Subcutaneous abdominal adipose tissue (tissue), 5 donors: Measurements from ENCODE around the gene SAFB2.

ENCODE experiments used
- H3K27ac ChIP-seq: one replicate; pipeline ENCODE4 v1.7.0; 2013; ENCODE audit warnings: low read depth, mild to moderate bottlenecking, inconsistent platforms, low read length, moderate library complexity
- H3K27me3 ChIP-seq, 5 donors: one replicate each; pipeline ENCODE4 v1.7.0; 2013; ENCODE audit warnings: low read length in 5 of 5, inconsistent platforms in 1 of 5; ENCODE audit not compliant: control insufficient read depth in 5 of 5, insufficient read depth in 4 of 5
- H3K36me3 ChIP-seq, 5 donors: one replicate each; pipeline ENCODE4 v1.7.0; 2013; ENCODE audit warnings: low read length in 5 of 5; ENCODE audit not compliant: control insufficient read depth in 5 of 5, insufficient read depth in 5 of 5
- H3K4me1 ChIP-seq, 5 donors: one replicate each; pipeline ENCODE4 v1.7.0; 2013; ENCODE audit warnings: low read length in 5 of 5, mild to moderate bottlenecking in 3 of 5, moderate library complexity in 1 of 5; ENCODE audit not compliant: control insufficient read depth in 5 of 5, insufficient read depth in 5 of 5
- H3K4me3 ChIP-seq, 5 donors: one replicate each; pipeline ENCODE4 v1.7.0; 2013; ENCODE audit warnings: low read length in 5 of 5, low read depth in 1 of 5
- H3K9ac ChIP-seq, 5 donors: one replicate each; pipeline ENCODE4 v1.7.0; 2013; ENCODE audit warnings: low read length in 5 of 5, mild to moderate bottlenecking in 4 of 5, moderate library complexity in 3 of 5
- H3K9me3 ChIP-seq, 5 donors: one replicate each; pipeline ENCODE4 v1.7.0; 2013; ENCODE audit warnings: low read length in 5 of 5; ENCODE audit not compliant: control insufficient read depth in 5 of 5
- donor health status: healthy.
- donor health status: healthy.
- donor health status: healthy.
- donor health status: healthy.
- donor health status: healthy.

The SAFB2 gene

DNA sequence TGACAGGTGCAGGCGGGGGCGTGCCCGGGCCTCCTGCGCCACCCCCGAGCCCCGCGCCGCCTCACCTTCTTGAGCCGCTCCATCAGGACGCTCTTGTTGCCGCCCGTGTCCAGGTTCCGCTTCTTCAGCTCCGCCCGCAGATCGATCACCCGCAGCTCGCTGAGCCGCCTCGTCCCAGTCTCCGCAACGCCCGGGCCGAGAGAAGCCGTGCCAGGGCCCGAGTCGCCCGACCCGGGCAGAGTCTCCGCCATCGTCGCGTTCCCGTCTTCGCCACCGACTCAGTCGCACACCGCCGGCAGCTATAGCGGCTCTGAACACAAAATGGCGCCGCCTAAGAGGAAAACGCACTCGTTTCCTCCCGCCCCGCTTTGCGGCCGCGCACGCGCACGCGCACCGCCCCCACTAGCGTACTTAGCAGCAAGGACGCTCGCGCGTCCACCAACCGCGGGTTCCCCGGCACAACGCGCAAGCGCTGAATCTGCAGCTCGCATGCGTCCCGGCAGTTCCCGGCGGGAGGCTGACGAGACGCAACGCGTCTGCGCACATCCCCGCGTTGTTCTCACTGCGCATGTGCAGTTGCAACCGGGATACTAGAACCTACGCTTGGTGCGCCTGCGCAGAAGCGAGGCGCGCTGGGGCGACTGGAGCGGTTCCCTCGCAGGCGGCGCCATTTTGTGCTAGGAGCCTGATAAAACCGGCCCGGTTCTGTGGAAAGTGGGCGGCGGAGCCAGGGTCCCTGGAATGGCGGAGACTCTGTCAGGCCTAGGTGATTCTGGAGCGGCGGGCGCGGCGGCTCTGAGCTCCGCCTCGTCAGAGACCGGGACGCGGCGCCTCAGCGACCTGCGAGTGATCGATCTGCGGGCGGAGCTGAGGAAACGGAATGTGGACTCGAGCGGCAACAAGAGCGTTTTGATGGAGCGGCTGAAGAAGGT lies at the start of gene SAFB2, which contains the start of gene SAFB:
Gene SAFB2 (minus strand): TSS at position 312 of the 932 bp plus-strand sequence. CDS start 61 bp downstream, at position 251.
Gene SAFB (plus strand): TSS at position 619 of the 932 bp plus-strand sequence. CDS start 123 bp downstream, at position 742.
- Histone ChIP-seq H3K4me1 (peaks cover 13 to 74% (median 73%) of the 10 kb centered on the region in 5 donors), H3K27ac (peak within 1 kb of the TSS; percentile 92), H3K27me3 (no peaks in the 10 kb centered on the region), H3K36me3 (peaks cover 21 to 49% (median 41%) of the 10 kb centered on the region in 5 donors), H3K9ac (peak within 1 kb of the TSS; percentile 93 to 97 (median 96)), H3K4me3 (peak within 1 kb of the TSS; percentile 90 to 99 (median 97)), H3K9me3 (no peaks in the 10 kb centered on the region)

DNA sequence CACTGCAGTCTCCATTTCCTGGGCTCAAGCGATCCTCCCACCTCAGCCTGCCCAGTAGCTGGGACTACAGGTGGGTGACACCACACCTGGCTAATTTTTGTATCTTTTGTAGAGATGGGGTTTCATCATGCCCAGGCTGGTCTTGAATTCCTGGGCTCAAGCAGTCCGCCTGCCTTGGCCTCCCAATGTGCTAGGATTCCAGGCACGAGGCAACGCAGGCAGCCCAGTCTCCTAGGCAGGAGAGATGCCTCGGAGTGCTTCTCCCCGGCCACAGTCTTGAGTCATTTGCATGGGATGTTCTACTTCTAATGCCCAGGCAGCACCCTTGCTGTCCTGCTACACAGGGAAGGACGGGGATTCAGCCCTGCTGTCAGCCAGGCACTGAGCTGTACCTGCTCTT lies 49.0 kb upstream of the SAFB2 start:
- no peak overlapping the region for H3K9ac ChIP-seq
- H3K9me3 ChIP-seq, result no peaks in the 10 kb centered on the region
- no peak overlapping the region for H3K27ac ChIP-seq
- no peaks in the 10 kb centered on the region for H3K27me3 ChIP-seq
- no peaks in the 10 kb centered on the region for H3K4me1 ChIP-seq
- H3K4me3 ChIP-seq, result no peak overlapping the region
- H3K36me3 ChIP-seq, result peaks cover 0 to 46% (median 35%) of the 10 kb centered on the region in 5 donors

DNA sequence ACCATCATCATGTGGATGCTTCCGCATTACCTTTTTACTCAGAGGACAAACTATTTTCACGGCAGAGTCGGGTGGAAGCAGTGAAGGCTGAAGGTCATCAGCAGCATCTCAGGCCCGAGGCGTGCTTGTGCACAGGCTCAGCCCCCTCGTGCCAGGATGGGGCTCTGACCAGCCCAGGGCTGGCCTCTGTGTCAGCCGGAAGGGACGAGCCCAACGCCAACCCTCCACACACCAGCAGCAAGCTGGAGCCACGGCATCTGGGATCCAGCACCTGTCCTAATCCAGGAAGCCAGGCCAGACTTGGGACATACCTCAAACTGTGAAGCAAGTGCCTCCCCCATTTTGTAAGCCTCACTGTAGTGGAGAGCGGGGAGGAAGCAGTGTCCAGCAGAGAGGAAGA lies 46.6 kb upstream of the SAFB2 start:
- no peak overlapping the region for H3K4me3 ChIP-seq
- peaks cover 3 to 70% (median 59%) of the 10 kb centered on the region in 5 donors for H3K36me3 ChIP-seq
- H3K4me1 ChIP-seq, result no peaks in the 10 kb centered on the region
- H3K9ac ChIP-seq, result no peak overlapping the region
- H3K27ac ChIP-seq, result no peak overlapping the region
- H3K27me3 ChIP-seq, result no peaks in the 10 kb centered on the region
- no peaks in the 10 kb centered on the region for H3K9me3 ChIP-seq

DNA sequence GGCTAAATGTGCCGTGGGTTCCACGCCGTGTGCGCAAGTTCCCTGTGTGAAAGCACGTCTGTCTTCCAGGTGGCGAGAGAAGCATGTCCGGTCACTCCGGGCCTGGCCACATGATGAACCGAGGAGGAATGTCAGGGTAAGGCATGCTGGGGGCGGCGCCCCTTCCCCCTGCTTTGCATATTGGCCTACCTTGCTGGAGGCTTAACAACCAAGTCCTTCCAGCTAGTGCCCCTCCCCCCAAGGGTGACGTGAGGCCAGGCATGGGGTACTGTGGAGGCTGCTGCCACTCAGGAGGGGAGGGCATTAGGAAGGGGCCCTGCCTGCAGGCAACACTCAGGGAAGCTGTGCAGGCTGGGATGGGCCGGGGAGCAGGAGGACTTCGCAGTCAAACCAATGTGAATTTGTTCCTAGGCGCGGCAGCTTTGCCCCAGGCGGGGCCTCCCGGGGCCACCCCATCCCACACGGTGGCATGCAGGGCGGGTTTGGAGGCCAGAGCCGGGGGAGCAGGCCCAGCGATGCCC lies 45.2 kb upstream of the SAFB2 start:
- no peaks in the 10 kb centered on the region for H3K4me1 ChIP-seq
- no peak overlapping the region for H3K4me3 ChIP-seq
- no peak overlapping the region for H3K27ac ChIP-seq
- no peak overlapping the region for H3K9ac ChIP-seq
- H3K9me3 ChIP-seq, result no peaks in the 10 kb centered on the region
- H3K36me3 ChIP-seq, result peaks cover 4 to 84% (median 73%) of the 10 kb centered on the region in 5 donors
- H3K27me3 ChIP-seq, result no peaks in the 10 kb centered on the region

DNA sequence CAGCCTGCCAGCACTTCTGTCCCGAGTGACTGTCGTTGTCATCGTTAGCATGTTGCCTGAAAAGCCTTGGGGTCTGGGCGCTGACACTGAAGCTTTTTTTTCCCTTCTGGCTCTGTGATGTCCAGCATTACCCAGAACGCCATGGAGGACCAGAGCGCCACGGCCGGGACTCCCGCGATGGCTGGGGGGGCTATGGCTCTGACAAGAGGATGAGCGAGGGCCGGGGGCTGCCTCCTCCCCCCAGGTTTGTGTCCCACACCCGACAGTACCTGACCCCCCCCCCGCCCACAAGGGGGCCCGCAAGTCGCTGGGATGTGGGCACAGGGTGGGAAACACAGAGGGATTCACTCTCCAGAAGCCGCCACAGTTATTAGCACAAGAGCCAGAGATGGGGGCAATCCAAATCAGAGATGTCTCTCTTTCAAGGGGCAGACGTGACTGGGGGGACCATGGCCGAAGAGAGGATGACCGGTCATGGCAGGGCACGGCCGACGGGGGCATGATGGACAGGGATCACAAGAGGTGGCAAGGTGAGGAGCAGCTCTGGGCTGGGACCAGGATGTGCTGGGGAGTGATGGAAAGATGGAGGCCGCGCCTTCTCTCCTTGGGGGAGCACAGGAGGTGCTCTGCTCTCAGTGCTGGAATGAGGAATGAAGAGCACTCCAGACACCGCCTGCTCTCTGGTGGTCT lies 44.5 kb upstream of the SAFB2 start:
- H3K36me3 ChIP-seq, result peaks cover 4 to 89% (median 78%) of the 10 kb centered on the region in 5 donors
- H3K27ac ChIP-seq, result no peak overlapping the region
- no peaks in the 10 kb centered on the region for H3K27me3 ChIP-seq
- no peaks in the 10 kb centered on the region for H3K4me1 ChIP-seq
- H3K9ac ChIP-seq, result no peak overlapping the region
- no peaks in the 10 kb centered on the region for H3K9me3 ChIP-seq
- no peak overlapping the region for H3K4me3 ChIP-seq

DNA sequence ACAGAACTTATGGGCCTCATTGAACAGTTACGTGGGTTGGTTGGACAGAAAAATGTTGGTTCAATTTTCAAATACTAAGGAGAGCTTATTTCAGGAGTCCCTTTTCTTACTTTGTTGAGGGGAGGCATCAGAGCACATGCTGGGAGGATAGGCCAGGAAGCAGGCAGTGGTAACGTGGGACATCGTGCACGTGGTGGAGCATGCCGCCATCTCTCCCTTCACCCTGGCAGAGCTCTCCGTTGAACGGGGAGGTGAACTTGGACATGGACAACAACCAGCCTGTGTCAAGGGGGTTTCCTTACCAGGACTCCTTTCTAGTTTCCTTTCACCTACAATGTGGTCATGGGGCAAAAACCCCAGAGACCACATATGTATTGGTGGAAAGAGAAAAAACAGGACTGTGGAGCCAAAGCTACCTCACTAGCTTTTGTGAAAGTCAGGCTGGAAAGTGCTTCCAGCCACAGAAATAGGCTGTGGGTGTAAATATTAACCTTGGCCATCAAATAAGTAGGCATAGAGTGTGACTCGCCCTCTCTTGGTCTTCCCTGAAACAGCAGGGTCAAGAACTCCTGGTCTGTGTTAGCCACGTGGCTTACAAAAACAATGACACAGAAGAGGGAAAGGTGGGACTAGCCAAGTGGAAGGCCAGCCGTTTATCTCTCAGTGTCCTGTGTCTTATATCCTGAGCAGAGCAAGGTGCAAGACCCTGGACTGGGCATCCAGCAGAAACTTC lies 43.4 kb upstream of the SAFB2 start:
- Histone ChIP-seq H3K9me3 (no peaks in the 10 kb centered on the region), H3K27ac (no peak overlapping the region), H3K4me3 (no peak overlapping the region), H3K4me1 (no peaks in the 10 kb centered on the region), H3K9ac (no peak overlapping the region), H3K27me3 (no peaks in the 10 kb centered on the region), H3K36me3 (peaks cover 4 to 90% (median 84%) of the 10 kb centered on the region in 5 donors)

DNA sequence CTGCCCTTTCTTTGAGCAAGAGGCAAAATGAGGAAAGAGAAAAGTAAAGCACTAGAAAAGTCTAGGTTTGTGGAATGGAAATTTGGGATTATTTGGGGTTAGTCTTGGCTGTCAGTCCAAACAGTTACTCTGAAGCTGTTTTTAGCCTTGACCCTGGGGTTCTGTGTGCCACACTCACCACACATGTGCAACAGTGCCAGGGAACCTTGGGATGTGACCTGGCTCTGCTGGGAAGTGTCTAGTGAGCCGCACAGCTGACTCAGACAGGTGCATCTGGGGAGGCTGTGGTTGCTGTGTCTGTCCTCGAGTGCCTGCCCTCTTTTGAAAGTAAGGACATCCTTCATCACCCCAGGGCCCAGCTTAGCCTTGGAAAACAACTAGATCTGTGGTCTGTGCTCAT lies 41.9 kb upstream of the SAFB2 start:
- no peaks in the 10 kb centered on the region for H3K9me3 ChIP-seq
- no peaks in the 10 kb centered on the region for H3K4me1 ChIP-seq
- H3K27me3 ChIP-seq, result no peaks in the 10 kb centered on the region
- peaks cover 4 to 97% (median 89%) of the 10 kb centered on the region in 5 donors for H3K36me3 ChIP-seq
- H3K27ac ChIP-seq, result no peak overlapping the region
- H3K4me3 ChIP-seq, result no peak overlapping the region
- no peak overlapping the region for H3K9ac ChIP-seq

DNA sequence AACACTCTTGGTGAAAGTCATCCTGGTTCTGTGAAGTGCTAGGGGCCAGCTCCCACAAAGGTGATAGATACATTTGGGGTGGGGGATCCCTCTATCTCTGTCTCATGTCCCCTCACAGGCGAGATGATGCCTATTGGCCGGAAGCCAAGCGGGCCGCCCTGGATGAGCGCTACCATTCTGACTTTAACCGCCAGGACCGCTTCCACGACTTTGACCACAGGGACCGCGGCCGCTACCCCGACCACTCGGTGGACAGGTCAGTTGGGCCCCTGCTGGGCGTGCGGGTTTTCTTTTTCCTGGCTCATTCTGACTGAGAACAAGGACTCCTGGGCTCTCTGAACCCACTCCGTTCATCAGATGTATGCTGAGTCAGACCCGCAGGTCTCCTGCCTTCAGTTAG lies 41.3 kb upstream of the SAFB2 start:
- Histone ChIP-seq H3K4me1 (no peaks in the 10 kb centered on the region), H3K27ac (no peak overlapping the region), H3K9me3 (no peaks in the 10 kb centered on the region), H3K9ac (no peak overlapping the region), H3K27me3 (no peaks in the 10 kb centered on the region), H3K36me3 (peaks cover 4 to 97% (median 86%) of the 10 kb centered on the region in 5 donors), H3K4me3 (no peak overlapping the region)

DNA sequence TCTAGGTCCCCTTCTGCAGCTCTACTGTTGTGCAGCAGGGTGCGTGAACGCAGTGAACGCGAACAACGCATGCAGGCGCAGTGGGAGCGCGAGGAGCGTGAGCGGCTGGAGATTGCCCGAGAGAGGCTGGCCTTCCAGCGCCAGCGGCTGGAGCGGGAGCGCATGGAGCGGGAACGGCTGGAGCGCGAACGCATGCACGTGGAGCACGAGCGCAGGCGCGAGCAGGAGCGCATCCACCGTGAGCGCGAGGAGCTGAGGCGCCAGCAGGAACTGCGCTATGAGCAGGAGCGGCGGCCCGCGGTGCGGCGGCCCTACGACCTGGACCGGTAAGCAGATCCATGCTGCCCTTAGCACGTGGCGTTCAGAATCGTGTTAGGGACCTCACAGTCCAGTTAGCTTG lies 38.9 kb upstream of the SAFB2 start:
- H3K27me3 ChIP-seq, result no peaks in the 10 kb centered on the region
- no peak overlapping the region for H3K9ac ChIP-seq
- H3K4me3 ChIP-seq, result no peak overlapping the region
- H3K36me3 ChIP-seq, result peaks cover 6 to 97% (median 87%) of the 10 kb centered on the region in 5 donors
- no peaks in the 10 kb centered on the region for H3K9me3 ChIP-seq
- no peak overlapping the region for H3K27ac ChIP-seq
- H3K4me1 ChIP-seq, result no peaks in the 10 kb centered on the region
